ENCODE results near the gene CDH13. TPM values are rescaled to one million over a fixed set of nuclear protein-coding genes. Genes with fewer than 3 reads are reported as not detected.

Gene CDH13
- total RNA-seq, 1 donor from 2014 or later: 20.9 TPM

- H3K9ac ChIP-seq (ENCODE audit: low read depth in 1 of 3, low read length in 3 of 3): no peak overlapping the region
- H3K27me3 ChIP-seq (ENCODE audit: control insufficient read depth in 3 of 3, insufficient read depth in 3 of 3, low read length in 3 of 3): no peaks in the 10 kb centered on the region
- H3K4me3 ChIP-seq (ENCODE audit: low read length in 3 of 3): no peak overlapping the region
- no peak overlapping the region for H3K27ac ChIP-seq (ENCODE audit: low read depth, low read length)
- no peaks in the 10 kb centered on the region for H3K36me3 ChIP-seq (ENCODE audit: control insufficient read depth in 3 of 3, insufficient read depth in 3 of 3, low read length in 3 of 3)
- H3K9me3 ChIP-seq (ENCODE audit: control insufficient read depth in 3 of 3, low read length in 3 of 3): no peaks in the 10 kb centered on the region
- no peaks in the 10 kb centered on the region for H3K4me1 ChIP-seq (ENCODE audit: control insufficient read depth in 3 of 3, insufficient read depth in 3 of 3, low read length in 3 of 3)
These were observed 884.1 kb downstream of the CDH13 start for GRCh38 chr16:83510906-83511305.

- H3K27ac ChIP-seq (ENCODE audit: low read depth, low read length): no peak overlapping the region
- no peaks in the 10 kb centered on the region for H3K9me3 ChIP-seq (ENCODE audit: control insufficient read depth in 3 of 3, low read length in 3 of 3)
- no peak overlapping the region for H3K4me3 ChIP-seq (ENCODE audit: low read length in 3 of 3)
- H3K36me3 ChIP-seq (ENCODE audit: control insufficient read depth in 3 of 3, insufficient read depth in 3 of 3, low read length in 3 of 3): no peaks in the 10 kb centered on the region
- H3K27me3 ChIP-seq (ENCODE audit: control insufficient read depth in 3 of 3, insufficient read depth in 3 of 3, low read length in 3 of 3): no peaks in the 10 kb centered on the region
- no peak overlapping the region for H3K9ac ChIP-seq (ENCODE audit: low read depth in 1 of 3, low read length in 3 of 3)
- H3K4me1 ChIP-seq (ENCODE audit: control insufficient read depth in 3 of 3, insufficient read depth in 3 of 3, low read length in 3 of 3): no peaks in the 10 kb centered on the region
These were observed 886.4 kb downstream of the CDH13 start for GRCh38 chr16:83513008-83513755.

GRCh38 chr16:83515395-83515794 lies 888.6 kb downstream of the CDH13 start:
- H3K36me3 ChIP-seq (ENCODE audit: control insufficient read depth in 3 of 3, insufficient read depth in 3 of 3, low read length in 3 of 3): no peaks in the 10 kb centered on the region
- H3K4me1 ChIP-seq (ENCODE audit: control insufficient read depth in 3 of 3, insufficient read depth in 3 of 3, low read length in 3 of 3): peaks cover 0 to 2% (median under 1%) of the 10 kb centered on the region in 3 donors
- no peaks in the 10 kb centered on the region for H3K27me3 ChIP-seq (ENCODE audit: control insufficient read depth in 3 of 3, insufficient read depth in 3 of 3, low read length in 3 of 3)
- H3K4me3 ChIP-seq (ENCODE audit: low read length in 3 of 3): no peak overlapping the region
- no peak overlapping the region for H3K27ac ChIP-seq (ENCODE audit: low read depth, low read length)
- no peaks in the 10 kb centered on the region for H3K9me3 ChIP-seq (ENCODE audit: control insufficient read depth in 3 of 3, low read length in 3 of 3)
- no peak overlapping the region for H3K9ac ChIP-seq (ENCODE audit: low read depth in 1 of 3, low read length in 3 of 3)

GRCh38 chr16:83516931-83517330 lies 890.2 kb downstream of the CDH13 start:
- Histone ChIP-seq H3K9me3 (ENCODE audit: control insufficient read depth in 3 of 3, low read length in 3 of 3) (no peaks in the 10 kb centered on the region), H3K27me3 (ENCODE audit: control insufficient read depth in 3 of 3, insufficient read depth in 3 of 3, low read length in 3 of 3) (no peaks in the 10 kb centered on the region), H3K27ac (ENCODE audit: low read depth, low read length) (no peak overlapping the region), H3K4me3 (ENCODE audit: low read length in 3 of 3) (no peak overlapping the region), H3K4me1 (ENCODE audit: control insufficient read depth in 3 of 3, insufficient read depth in 3 of 3, low read length in 3 of 3) (peaks cover 4 to 8% (median 7%) of the 10 kb centered on the region in 3 donors), H3K9ac (ENCODE audit: low read depth in 1 of 3, low read length in 3 of 3) (no peak overlapping the region), H3K36me3 (ENCODE audit: control insufficient read depth in 3 of 3, insufficient read depth in 3 of 3, low read length in 3 of 3) (no peaks in the 10 kb centered on the region)

- H3K9ac ChIP-seq (ENCODE audit: low read depth in 1 of 3, low read length in 3 of 3): no peak overlapping the region
- H3K36me3 ChIP-seq (ENCODE audit: control insufficient read depth in 3 of 3, insufficient read depth in 3 of 3, low read length in 3 of 3): no peaks in the 10 kb centered on the region
- no peaks in the 10 kb centered on the region for H3K9me3 ChIP-seq (ENCODE audit: control insufficient read depth in 3 of 3, low read length in 3 of 3)
- H3K27me3 ChIP-seq (ENCODE audit: control insufficient read depth in 3 of 3, insufficient read depth in 3 of 3, low read length in 3 of 3): no peaks in the 10 kb centered on the region
- H3K4me1 ChIP-seq (ENCODE audit: control insufficient read depth in 3 of 3, insufficient read depth in 3 of 3, low read length in 3 of 3): peaks cover 4 to 8% (median 7%) of the 10 kb centered on the region in 3 donors
- no peak overlapping the region for H3K4me3 ChIP-seq (ENCODE audit: low read length in 3 of 3)
- no peak overlapping the region for H3K27ac ChIP-seq (ENCODE audit: low read depth, low read length)
These were observed 890.6 kb downstream of the CDH13 start for GRCh38 chr16:83517398-83517797.

- Histone ChIP-seq H3K4me3 (ENCODE audit: low read length in 3 of 3) (no peak overlapping the region), H3K27ac (ENCODE audit: low read depth, low read length) (no peak overlapping the region), H3K9ac (ENCODE audit: low read depth in 1 of 3, low read length in 3 of 3) (no peak overlapping the region), H3K4me1 (ENCODE audit: control insufficient read depth in 3 of 3, insufficient read depth in 3 of 3, low read length in 3 of 3) (peaks cover 4 to 8% (median 7%) of the 10 kb centered on the region in 3 donors), H3K27me3 (ENCODE audit: control insufficient read depth in 3 of 3, insufficient read depth in 3 of 3, low read length in 3 of 3) (no peaks in the 10 kb centered on the region), H3K9me3 (ENCODE audit: control insufficient read depth in 3 of 3, low read length in 3 of 3) (no peaks in the 10 kb centered on the region), H3K36me3 (ENCODE audit: control insufficient read depth in 3 of 3, insufficient read depth in 3 of 3, low read length in 3 of 3) (no peaks in the 10 kb centered on the region)
These were observed 893.8 kb downstream of the CDH13 start for GRCh38 chr16:83520596-83520995.

- Histone ChIP-seq H3K27ac (ENCODE audit: low read depth, low read length) (no peak overlapping the region), H3K9me3 (ENCODE audit: control insufficient read depth in 3 of 3, low read length in 3 of 3) (no peaks in the 10 kb centered on the region), H3K36me3 (ENCODE audit: control insufficient read depth in 3 of 3, insufficient read depth in 3 of 3, low read length in 3 of 3) (no peaks in the 10 kb centered on the region), H3K9ac (ENCODE audit: low read depth in 1 of 3, low read length in 3 of 3) (no peak overlapping the region), H3K4me3 (ENCODE audit: low read length in 3 of 3) (no peak overlapping the region), H3K27me3 (ENCODE audit: control insufficient read depth in 3 of 3, insufficient read depth in 3 of 3, low read length in 3 of 3) (no peaks in the 10 kb centered on the region), H3K4me1 (ENCODE audit: control insufficient read depth in 3 of 3, insufficient read depth in 3 of 3, low read length in 3 of 3) (no peaks in the 10 kb centered on the region)
These were observed 903.5 kb downstream of the CDH13 start for GRCh38 chr16:83530293-83530692.

GRCh38 chr16:83532634-83533033 lies 905.9 kb downstream of the CDH13 start:
- Histone ChIP-seq H3K9ac (ENCODE audit: low read depth in 1 of 3, low read length in 3 of 3) (no peak overlapping the region), H3K27me3 (ENCODE audit: control insufficient read depth in 3 of 3, insufficient read depth in 3 of 3, low read length in 3 of 3) (no peaks in the 10 kb centered on the region)

GRCh38 chr16:83533193-83533592 lies 906.4 kb downstream of the CDH13 start:
- H3K9me3 ChIP-seq (ENCODE audit: control insufficient read depth in 3 of 3, low read length in 3 of 3): no peaks in the 10 kb centered on the region
- no peaks in the 10 kb centered on the region for H3K4me1 ChIP-seq (ENCODE audit: control insufficient read depth in 3 of 3, insufficient read depth in 3 of 3, low read length in 3 of 3)
- H3K27ac ChIP-seq (ENCODE audit: low read depth, low read length): no peak overlapping the region
- H3K9ac ChIP-seq (ENCODE audit: low read depth in 1 of 3, low read length in 3 of 3): no peak overlapping the region
- no peaks in the 10 kb centered on the region for H3K27me3 ChIP-seq (ENCODE audit: control insufficient read depth in 3 of 3, insufficient read depth in 3 of 3, low read length in 3 of 3)
- H3K4me3 ChIP-seq (ENCODE audit: low read length in 3 of 3): no peak overlapping the region
- H3K36me3 ChIP-seq (ENCODE audit: control insufficient read depth in 3 of 3, insufficient read depth in 3 of 3, low read length in 3 of 3): no peaks in the 10 kb centered on the region

More at GRCh38 chr16:83532634-83533033, 905.9 kb downstream of the CDH13 start:
- Histone ChIP-seq H3K36me3 (ENCODE audit: control insufficient read depth in 3 of 3, insufficient read depth in 3 of 3, low read length in 3 of 3) (no peaks in the 10 kb centered on the region), H3K9me3 (ENCODE audit: control insufficient read depth in 3 of 3, low read length in 3 of 3) (no peaks in the 10 kb centered on the region), H3K27ac (ENCODE audit: low read depth, low read length) (no peak overlapping the region), H3K4me1 (ENCODE audit: control insufficient read depth in 3 of 3, insufficient read depth in 3 of 3, low read length in 3 of 3) (no peaks in the 10 kb centered on the region), H3K4me3 (ENCODE audit: low read length in 3 of 3) (no peak overlapping the region)

- H3K9me3 ChIP-seq (ENCODE audit: control insufficient read depth in 3 of 3, low read length in 3 of 3): no peaks in the 10 kb centered on the region
- H3K4me1 ChIP-seq (ENCODE audit: control insufficient read depth in 3 of 3, insufficient read depth in 3 of 3, low read length in 3 of 3): peaks cover 0 to 6% (median 0%) of the 10 kb centered on the region in 3 donors
- H3K9ac ChIP-seq (ENCODE audit: low read depth in 1 of 3, low read length in 3 of 3): no peak overlapping the region
- H3K4me3 ChIP-seq (ENCODE audit: low read length in 3 of 3): no peak overlapping the region
- no peaks in the 10 kb centered on the region for H3K27me3 ChIP-seq (ENCODE audit: control insufficient read depth in 3 of 3, insufficient read depth in 3 of 3, low read length in 3 of 3)
- H3K36me3 ChIP-seq (ENCODE audit: control insufficient read depth in 3 of 3, insufficient read depth in 3 of 3, low read length in 3 of 3): no peaks in the 10 kb centered on the region
- H3K27ac ChIP-seq (ENCODE audit: low read depth, low read length): no peak overlapping the region
These were observed 911.9 kb downstream of the CDH13 start for GRCh38 chr16:83538707-83539106.

Data from skeletal muscle tissue (tissue), 4 donors.